ENCODE measurements around the gene KSR2. TPM values are rescaled to one million over a fixed set of nuclear protein-coding genes. Genes with fewer than 3 reads are reported as not detected.

The KSR2 gene
- total RNA-seq, 1 donor from 2014 or later: 0.30 TPM

DNA sequence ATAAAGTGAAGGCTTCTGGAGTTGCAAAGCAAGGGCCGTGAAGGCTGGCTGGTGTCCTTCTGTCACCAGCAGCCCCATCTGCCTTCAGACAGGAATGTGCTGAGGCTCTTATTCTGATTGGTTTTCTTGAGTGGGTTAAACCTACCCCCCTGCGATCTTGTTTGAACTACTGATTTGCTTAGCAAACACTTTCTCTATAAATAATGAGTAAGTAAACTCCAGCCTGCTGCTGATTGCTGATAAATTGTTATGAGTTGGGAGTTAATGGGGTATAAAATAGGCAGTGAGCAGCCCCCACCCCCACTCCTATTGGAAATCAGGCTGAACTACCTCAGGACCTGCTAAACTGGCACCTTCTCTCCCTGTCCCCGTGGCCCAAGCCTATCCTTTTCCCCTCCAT lies 461.2 kb downstream of the KSR2 start:
- Histone ChIP-seq H3K9ac (no peak overlapping the region), H3K9me3 (ENCODE audit: low read depth) (no peaks in the 10 kb centered on the region), H3K79me2 (ENCODE audit: low read depth) (no peaks in the 10 kb centered on the region), H3K4me2 (no peak overlapping the region), H4K20me1 (ENCODE audit: low read depth) (no peaks in the 10 kb centered on the region), H3K27ac (no peak overlapping the region), H2AFZ (replicated peaks) (no peak overlapping the region), H3K36me3 (no peaks in the 10 kb centered on the region), H3K4me3 (no peak overlapping the region), H3K4me1 (no peaks in the 10 kb centered on the region), H3F3A (ENCODE audit: low read depth) (no peaks in the 10 kb centered on the region), H3K27me3 (no peaks in the 10 kb centered on the region)
- Mint-ChIP-seq H3K9me3 (no peaks in the 10 kb centered on the region), H3K27ac (no peak overlapping the region), H3K4me3 (no peak overlapping the region), H3K27me3 (ENCODE audit: insufficient read depth, low read depth) (no peaks in the 10 kb centered on the region), H3K36me3 (no peaks in the 10 kb centered on the region), H3K4me1 (peaks cover 2% of the 10 kb centered on the region)
- no peak for DNase-seq (ENCODE audit: low spot score)
- TF ChIP-seq EZH2phosphoT487 (IDR thresholded peaks at IDR 0.05): no peak
- TF ChIP-seq, protein P1, sequence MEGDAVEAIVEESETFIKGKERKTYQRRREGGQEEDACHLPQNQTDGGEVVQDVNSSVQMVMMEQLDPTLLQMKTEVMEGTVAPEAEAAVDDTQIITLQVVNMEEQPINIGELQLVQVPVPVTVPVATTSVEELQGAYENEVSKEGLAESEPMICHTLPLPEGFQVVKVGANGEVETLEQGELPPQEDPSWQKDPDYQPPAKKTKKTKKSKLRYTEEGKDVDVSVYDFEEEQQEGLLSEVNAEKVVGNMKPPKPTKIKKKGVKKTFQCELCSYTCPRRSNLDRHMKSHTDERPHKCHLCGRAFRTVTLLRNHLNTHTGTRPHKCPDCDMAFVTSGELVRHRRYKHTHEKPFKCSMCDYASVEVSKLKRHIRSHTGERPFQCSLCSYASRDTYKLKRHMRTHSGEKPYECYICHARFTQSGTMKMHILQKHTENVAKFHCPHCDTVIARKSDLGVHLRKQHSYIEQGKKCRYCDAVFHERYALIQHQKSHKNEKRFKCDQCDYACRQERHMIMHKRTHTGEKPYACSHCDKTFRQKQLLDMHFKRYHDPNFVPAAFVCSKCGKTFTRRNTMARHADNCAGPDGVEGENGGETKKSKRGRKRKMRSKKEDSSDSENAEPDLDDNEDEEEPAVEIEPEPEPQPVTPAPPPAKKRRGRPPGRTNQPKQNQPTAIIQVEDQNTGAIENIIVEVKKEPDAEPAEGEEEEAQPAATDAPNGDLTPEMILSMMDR (IDR thresholded peaks at IDR 0.05): no peak
- TF ChIP-seq EZH2 (IDR thresholded peaks at IDR 0.05): no peak

GRCh38 chr12:117506333-117506732 lies 462.5 kb downstream of the KSR2 start:
- Mint-ChIP-seq H3K4me1 (no peaks in the 10 kb centered on the region), H3K27ac (no peak overlapping the region), H3K27me3 (ENCODE audit: insufficient read depth, low read depth) (no peaks in the 10 kb centered on the region), H3K36me3 (no peaks in the 10 kb centered on the region), H3K9me3 (no peaks in the 10 kb centered on the region), H3K4me3 (no peak overlapping the region)
- H3K9ac ChIP-seq: no peak overlapping the region
- no peaks in the 10 kb centered on the region for H3K79me2 ChIP-seq (ENCODE audit: low read depth)
- no peak for DNase-seq (ENCODE audit: low spot score)
- no peak overlapping the region for H2AFZ ChIP-seq (replicated peaks)
- no peak overlapping the region for H3K27ac ChIP-seq
- no peaks in the 10 kb centered on the region for H3K4me1 ChIP-seq
- no peaks in the 10 kb centered on the region for H3K36me3 ChIP-seq
- TF ChIP-seq, protein P1 (IDR thresholded peaks at IDR 0.05): no peak
- no peak for TF ChIP-seq EZH2phosphoT487 (IDR thresholded peaks at IDR 0.05)
- TF ChIP-seq EZH2 (IDR thresholded peaks at IDR 0.05): no peak
- H4K20me1 ChIP-seq (ENCODE audit: low read depth): no peaks in the 10 kb centered on the region
- no peaks in the 10 kb centered on the region for H3F3A ChIP-seq (ENCODE audit: low read depth)
- no peak overlapping the region for H3K4me2 ChIP-seq
- H3K9me3 ChIP-seq (ENCODE audit: low read depth): no peaks in the 10 kb centered on the region
- H3K4me3 ChIP-seq: no peak overlapping the region
- no peaks in the 10 kb centered on the region for H3K27me3 ChIP-seq

DNA sequence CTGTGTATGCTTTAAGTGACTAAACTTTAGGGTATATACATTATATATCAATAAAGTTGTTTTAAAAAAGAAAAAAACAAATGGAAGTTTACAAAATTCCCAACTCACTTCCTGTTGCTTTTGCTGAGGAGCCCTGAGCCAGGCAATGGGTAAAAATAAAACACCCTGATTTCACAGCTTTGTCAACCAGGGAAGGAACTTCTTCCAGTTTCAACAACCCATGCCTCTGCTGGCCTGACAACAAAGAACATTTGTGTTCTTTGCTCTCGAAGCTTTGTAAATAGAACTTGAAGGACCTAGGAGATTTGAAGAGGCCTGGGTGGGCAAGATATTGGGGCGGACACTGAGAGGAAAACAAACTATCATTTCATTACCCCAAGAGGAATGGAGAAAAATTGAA lies 466.2 kb downstream of the KSR2 start:
- Mint-ChIP-seq H3K9me3 (no peaks in the 10 kb centered on the region), H3K4me3 (no peak overlapping the region), H3K27ac (no peak overlapping the region), H3K36me3 (no peaks in the 10 kb centered on the region), H3K27me3 (ENCODE audit: insufficient read depth, low read depth) (no peaks in the 10 kb centered on the region), H3K4me1 (no peaks in the 10 kb centered on the region)
- Histone ChIP-seq H2AFZ (replicated peaks) (no peak overlapping the region), H3K4me3 (no peak overlapping the region), H3K9me3 (ENCODE audit: low read depth) (no peaks in the 10 kb centered on the region), H3K4me1 (peaks cover 21% of the 10 kb centered on the region), H3K79me2 (ENCODE audit: low read depth) (no peaks in the 10 kb centered on the region), H3K27me3 (no peaks in the 10 kb centered on the region), H3K9ac (no peak overlapping the region), H3K36me3 (no peaks in the 10 kb centered on the region), H4K20me1 (ENCODE audit: low read depth) (no peaks in the 10 kb centered on the region), H3F3A (ENCODE audit: low read depth) (no peaks in the 10 kb centered on the region), H3K27ac (no peak overlapping the region), H3K4me2 (no peak overlapping the region)
- DNase-seq (ENCODE audit: low spot score): no peak
- TF ChIP-seq EZH2 (IDR thresholded peaks at IDR 0.05) (no peak), EZH2phosphoT487 (IDR thresholded peaks at IDR 0.05) (no peak)
- TF ChIP-seq, protein P1 (IDR thresholded peaks at IDR 0.05): no peak
